Osteoblast (primary cell): Measurements from ENCODE around the gene NCKAP5. TPM values are rescaled to one million over a fixed set of nuclear protein-coding genes. Genes with fewer than 3 reads are reported as not detected.

Experiments used
- DNase-seq: peaks from one replicate; pipeline ENCODE4 v3.0.0; 2011; ENCODE audit warnings: low spot score, mixed read lengths; ENCODE audit not compliant: insufficient read length; ENCODE audit errors: missing footprints
- H2AFZ ChIP-seq: 2 replicates; pipeline ENCODE4 v1.6.0; 2011; ENCODE audit warnings: mild to moderate bottlenecking, low read length
- H3K27ac ChIP-seq: 2 replicates; pipeline ENCODE4 v1.5.1; 2011; ENCODE audit warnings: mild to moderate bottlenecking, low read depth, low read length, moderate library complexity
- H3K27me3 ChIP-seq: 2 replicates; pipeline ENCODE4 v1.6.0; 2012; ENCODE audit warnings: mild to moderate bottlenecking, control low read depth, inconsistent platforms, low read length, moderate library complexity; ENCODE audit not compliant: insufficient read depth
- H3K36me3 ChIP-seq: 2 replicates; pipeline ENCODE4 v1.5.1; 2011; ENCODE audit warnings: mild to moderate bottlenecking, low read length, control low read depth, moderate library complexity; ENCODE audit not compliant: insufficient read depth
- H3K4me1 ChIP-seq: 2 replicates; pipeline ENCODE4 v1.5.1; 2011; ENCODE audit warnings: mild to moderate bottlenecking, low read length, control low read depth, moderate library complexity; ENCODE audit not compliant: insufficient read depth
- H3K4me2 ChIP-seq: 2 replicates; pipeline ENCODE4 v1.6.0; 2011; ENCODE audit warnings: mild to moderate bottlenecking, low read length; ENCODE audit not compliant: insufficient read depth
- H3K4me3 ChIP-seq: fragments of 200-600 bp; sonication (generic); 3 replicates; pipeline ENCODE4 v1.5.1; 2012; ENCODE audit warnings: mild to moderate bottlenecking, low read length, inconsistent platforms; ENCODE audit not compliant: insufficient read depth
- H3K79me2 ChIP-seq: 2 replicates; pipeline ENCODE4 v1.6.0; 2012; ENCODE audit warnings: mild to moderate bottlenecking, low read length, control low read depth, inconsistent platforms; ENCODE audit not compliant: insufficient read depth
- H3K9me3 ChIP-seq: 2 replicates; pipeline ENCODE4 v1.5.1; 2011; ENCODE audit warnings: low read depth, low read length, control low read depth
- H4K20me1 ChIP-seq: 2 replicates; pipeline ENCODE4 v1.6.0; 2012; ENCODE audit warnings: mild to moderate bottlenecking, low read length, control low read depth; ENCODE audit not compliant: insufficient read depth
- CTCF ChIP-seq: IDR thresholded peaks from 2 replicates; pipeline ENCODE4 v1.5.1; 2011; ENCODE audit warnings: mild to moderate bottlenecking, low read depth, low read length, moderate library complexity; ENCODE audit errors: extremely low read depth
- total RNA-seq: library from RNA; depleted of rRNA; stranded (reverse); fragments of >200 nt; gene quantifications from 2 replicates; pipeline ENCODE4 v1.2.3, GENCODE V29; 2012

Gene NCKAP5
- total RNA-seq, 1 donor, result 1.8 TPM

DNA sequence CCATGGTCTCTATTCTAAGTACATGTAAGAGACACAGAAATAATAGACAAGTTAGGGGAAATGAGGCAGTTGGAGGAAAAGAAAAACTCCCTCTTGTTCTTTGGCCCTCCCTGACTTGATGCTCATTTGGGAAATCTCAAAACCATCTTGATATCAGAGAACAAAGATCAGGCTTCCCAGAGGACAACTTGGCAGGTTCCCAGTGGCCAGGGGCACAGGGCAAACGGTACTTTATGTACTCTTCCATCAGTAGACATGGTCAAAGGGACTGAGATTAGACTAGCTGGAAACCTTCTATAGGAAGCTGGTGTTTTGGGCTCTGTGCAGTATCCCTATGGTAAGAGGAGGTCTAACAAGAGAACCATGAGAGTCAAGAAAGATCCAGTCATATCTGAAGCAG lies 56.6 kb downstream of the NCKAP5 start:
- Histone ChIP-seq H3K27ac (no peak overlapping the region), H4K20me1 (no peaks in the 10 kb centered on the region)

DNA sequence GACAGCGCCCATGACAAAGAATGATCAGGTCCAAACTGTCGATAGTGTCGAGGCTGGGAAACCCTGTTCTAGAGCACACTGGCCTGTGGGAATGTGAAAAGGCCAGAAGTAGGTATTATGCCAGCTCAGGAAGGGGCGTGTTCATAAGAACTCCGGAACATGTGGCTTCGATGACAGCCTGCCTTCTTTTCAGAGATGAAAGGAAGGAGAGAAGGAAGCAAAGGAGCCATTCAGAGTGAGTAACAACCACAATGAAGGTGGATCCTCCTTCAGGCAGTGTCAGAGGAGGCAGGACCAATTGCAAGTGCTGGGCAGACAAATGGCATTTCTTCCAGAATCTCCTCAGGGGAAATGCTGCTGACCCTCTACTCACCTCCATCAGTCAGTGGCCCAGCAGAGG lies 58.5 kb downstream of the NCKAP5 start:
- no peak overlapping the region for H2AFZ ChIP-seq
- no peaks in the 10 kb centered on the region for H3K4me1 ChIP-seq
- H3K9me3 ChIP-seq, result no peaks in the 10 kb centered on the region
- H3K36me3 ChIP-seq, result no peaks in the 10 kb centered on the region
- H3K27ac ChIP-seq, result no peak overlapping the region
- H4K20me1 ChIP-seq, result no peaks in the 10 kb centered on the region
- no peak for TF ChIP-seq CTCF
- peaks cover 2% of the 10 kb centered on the region for H3K27me3 ChIP-seq
- H3K4me2 ChIP-seq, result no peak overlapping the region
- no peaks in the 10 kb centered on the region for H3K79me2 ChIP-seq
- H3K4me3 ChIP-seq, result no peak overlapping the region
- DNase-seq, result no peak

More for the DNA sequence above, 56.6 kb downstream of the NCKAP5 start:
- Histone ChIP-seq H2AFZ (no peak overlapping the region), H3K4me2 (no peak overlapping the region), H3K4me3 (no peak overlapping the region), H3K27me3 (peaks cover 2% of the 10 kb centered on the region), H3K36me3 (no peaks in the 10 kb centered on the region), H3K4me1 (no peaks in the 10 kb centered on the region), H3K79me2 (no peaks in the 10 kb centered on the region), H3K9me3 (no peaks in the 10 kb centered on the region)
- DNase-seq, result no peak
- TF ChIP-seq CTCF, result no peak

GRCh38 chr2:133508546-133509165 lies 59.6 kb downstream of the NCKAP5 start:
- Histone ChIP-seq H2AFZ (no peak overlapping the region), H4K20me1 (no peaks in the 10 kb centered on the region), H3K27me3 (peaks cover 2% of the 10 kb centered on the region), H3K4me2 (no peak overlapping the region), H3K36me3 (no peaks in the 10 kb centered on the region), H3K4me1 (no peaks in the 10 kb centered on the region), H3K27ac (no peak overlapping the region), H3K79me2 (no peaks in the 10 kb centered on the region), H3K9me3 (no peaks in the 10 kb centered on the region), H3K4me3 (no peak overlapping the region)
- TF ChIP-seq CTCF, result no peak
- no peak for DNase-seq

DNA sequence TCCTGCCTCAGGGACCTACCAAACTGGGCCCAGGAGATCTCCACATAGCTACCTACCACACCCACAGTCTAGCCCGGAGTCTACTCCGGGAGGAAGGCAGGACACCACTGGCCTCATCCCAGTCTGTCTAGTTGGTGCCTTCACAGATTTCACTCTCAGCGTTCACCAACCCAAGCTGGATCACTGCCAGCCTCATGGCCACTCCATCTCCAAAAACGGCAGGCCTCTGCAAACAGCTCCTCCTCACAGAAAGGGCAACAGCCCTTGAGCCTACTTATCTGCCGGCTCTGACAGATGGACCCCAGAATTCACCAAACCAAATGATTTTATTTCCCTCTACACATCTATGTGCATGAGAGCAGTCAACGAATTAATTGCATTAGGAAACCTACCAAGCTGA lies 61.3 kb downstream of the NCKAP5 start:
- Histone ChIP-seq H3K27me3 (no peaks in the 10 kb centered on the region), H3K4me1 (no peaks in the 10 kb centered on the region), H2AFZ (no peak overlapping the region), H3K27ac (no peak overlapping the region), H3K9me3 (no peaks in the 10 kb centered on the region), H3K4me2 (no peak overlapping the region), H4K20me1 (no peaks in the 10 kb centered on the region), H3K36me3 (no peaks in the 10 kb centered on the region), H3K79me2 (no peaks in the 10 kb centered on the region), H3K4me3 (no peak overlapping the region)
- no peak for DNase-seq
- TF ChIP-seq CTCF, result no peak
